GM12864 (cell line): ENCODE results near the gene ACSM3.
"Not testable (repeated sequence)": the region's sequence is repeated elsewhere in the genome, so short reads cannot be mapped to it uniquely, and the experiment has no call there.

Experiments used
- DNase-seq: peaks from one replicate; pipeline ENCODE4 v3.0.0-alpha.2; 2011; ENCODE audit warnings: low read depth
- H3K4me3 ChIP-seq: 2 replicates; pipeline ENCODE4 v1.5.1; 2011; ENCODE audit warnings: mild to moderate bottlenecking, low read depth, low read length, control low read depth
- CTCF ChIP-seq: IDR thresholded peaks from 2 replicates; pipeline ENCODE4 v1.5.1; 2011; ENCODE audit warnings: low read depth, mild to moderate bottlenecking, moderate library complexity, low read length, control low read depth, inconsistent platforms; ENCODE audit errors: missing control alignments

Gene ACSM3

GRCh38 chr16:20760346-20760745, 3.5 kb upstream of the ACSM3 start:
- DNase-seq = no peak
- H3K4me3 ChIP-seq = no peak overlapping the region
- TF ChIP-seq CTCF = no peak

GRCh38 chr16:20761175-20761574, 2.6 kb upstream of the ACSM3 start:
- no peak for TF ChIP-seq CTCF
- DNase-seq = no peak
- H3K4me3 ChIP-seq = no peak overlapping the region

GRCh38 chr16:20762404-20763123, 1.2 kb upstream of the ACSM3 start:
- no peak for TF ChIP-seq CTCF
- no peak overlapping the region for H3K4me3 ChIP-seq
- DNase-seq = no peak

GRCh38 chr16:20764448-20764847, 634 bp downstream of the ACSM3 start:
- not testable (repeated sequence) for DNase-seq, H3K4me3 ChIP-seq

- no peak overlapping the region for H3K4me3 ChIP-seq
- no peak for TF ChIP-seq CTCF
- no peak for DNase-seq
These were observed 1.9 kb downstream of the ACSM3 start for GRCh38 chr16:20765732-20766131.

GRCh38 chr16:20766294-20766693, 2.5 kb downstream of the ACSM3 start:
- DNase-seq = no peak
- no peak overlapping the region for H3K4me3 ChIP-seq
- TF ChIP-seq CTCF = no peak

- no peak overlapping the region for H3K4me3 ChIP-seq
- TF ChIP-seq CTCF = no peak
- DNase-seq = no peak
These were observed 3.8 kb downstream of the ACSM3 start for GRCh38 chr16:20767577-20767976.
